MM.1S (cell line): ENCODE measurements around the gene UBN1.

Source experiments
- DNase-seq: peaks from one replicate; pipeline ENCODE4 v3.0.0-alpha.2; 2015
- H2AFZ ChIP-seq: fragments of 300-600 bp; sonication (generic); 2 replicates; pipeline ENCODE4 v1.6.0; 2016; ENCODE audit warnings: antibody characterized with exemption, low read length
- H3F3A ChIP-seq: fragments of 300-600 bp; sonication (generic); 2 replicates; pipeline ENCODE4 v1.6.1; 2016; ENCODE audit warnings: mild to moderate bottlenecking, antibody characterized with exemption, low read length, moderate library complexity, mixed read lengths; ENCODE audit not compliant: insufficient read depth
- H3K27ac ChIP-seq: fragments of 300-600 bp; sonication (generic); 2 replicates; pipeline ENCODE4 v1.5.1; 2016; ENCODE audit warnings: mild to moderate bottlenecking, low read length
- H3K27me3 ChIP-seq: fragments of 300-600 bp; sonication (generic); replicated peaks from 2 replicates; pipeline ENCODE4 v1.6.0; 2016; ENCODE audit warnings: low read length; ENCODE audit not compliant: insufficient read depth
- H3K36me3 ChIP-seq: fragments of 300-600 bp; sonication (generic); replicated peaks from 2 replicates; pipeline ENCODE4 v1.6.1; 2016; ENCODE audit warnings: mild to moderate bottlenecking, low read length, mixed read lengths; ENCODE audit not compliant: insufficient read depth
- H3K4me1 ChIP-seq: fragments of 300-600 bp; sonication (generic); 2 replicates; pipeline ENCODE4 v1.6.1; 2016; ENCODE audit warnings: low read length, mixed read lengths
- H3K4me2 ChIP-seq: fragments of 300-600 bp; sonication (generic); 2 replicates; pipeline ENCODE4 v1.6.0; 2016; ENCODE audit warnings: low read depth, low read length
- H3K4me3 ChIP-seq: fragments of 300-600 bp; sonication (generic); 2 replicates; pipeline ENCODE4 v1.5.1; 2016; ENCODE audit warnings: low read length, mixed read lengths
- H3K79me2 ChIP-seq: fragments of 300-600 bp; sonication (generic); 2 replicates; pipeline ENCODE4 v1.6.1; 2016; ENCODE audit warnings: mixed run types, low read length, mixed read lengths
- H3K9ac ChIP-seq: fragments of 300-600 bp; sonication (generic); 2 replicates; pipeline ENCODE4 v1.6.1; 2016; ENCODE audit warnings: low read length, mixed read lengths
- H3K9me2 ChIP-seq: fragments of 300-600 bp; sonication (generic); replicated peaks from 2 replicates; pipeline ENCODE4 v1.6.1; 2016; ENCODE audit warnings: mild to moderate bottlenecking, low read length, mixed read lengths; ENCODE audit not compliant: insufficient read depth
- H3K9me3 ChIP-seq: fragments of 300-600 bp; sonication (generic); replicated peaks from 2 replicates; pipeline ENCODE4 v1.6.1; 2016; ENCODE audit warnings: mild to moderate bottlenecking, low read length, mixed read lengths; ENCODE audit not compliant: insufficient read depth
- H4K20me1 ChIP-seq: fragments of 300-600 bp; sonication (generic); 2 replicates; pipeline ENCODE4 v1.6.1; 2016; ENCODE audit warnings: mild to moderate bottlenecking, low read length, moderate library complexity, mixed read lengths; ENCODE audit not compliant: insufficient read depth
- EZH2 ChIP-seq: fragments of 300-600 bp; sonication (generic); optimal IDR thresholded peaks from 2 replicates; pipeline ENCODE3; 2017; ENCODE audit warnings: low read depth, mild to moderate bottlenecking, antibody characterized with exemption, low read length, mixed read lengths
- EZH2phosphoT487 ChIP-seq: fragments of 300-600 bp; sonication (generic); IDR thresholded peaks from 2 replicates; pipeline ENCODE4 v1.6.1; 2018; ENCODE audit warnings: antibody characterized with exemption, low read length
- TF ChIP-seq, protein P1 (sequence below): fragments of 300-600 bp; sonication (generic); IDR thresholded peaks from 2 replicates; pipeline ENCODE4 v1.5.1; 2016; ENCODE audit warnings: antibody characterized with exemption, low read length, mixed read lengths

UBN1 gene, protein sequence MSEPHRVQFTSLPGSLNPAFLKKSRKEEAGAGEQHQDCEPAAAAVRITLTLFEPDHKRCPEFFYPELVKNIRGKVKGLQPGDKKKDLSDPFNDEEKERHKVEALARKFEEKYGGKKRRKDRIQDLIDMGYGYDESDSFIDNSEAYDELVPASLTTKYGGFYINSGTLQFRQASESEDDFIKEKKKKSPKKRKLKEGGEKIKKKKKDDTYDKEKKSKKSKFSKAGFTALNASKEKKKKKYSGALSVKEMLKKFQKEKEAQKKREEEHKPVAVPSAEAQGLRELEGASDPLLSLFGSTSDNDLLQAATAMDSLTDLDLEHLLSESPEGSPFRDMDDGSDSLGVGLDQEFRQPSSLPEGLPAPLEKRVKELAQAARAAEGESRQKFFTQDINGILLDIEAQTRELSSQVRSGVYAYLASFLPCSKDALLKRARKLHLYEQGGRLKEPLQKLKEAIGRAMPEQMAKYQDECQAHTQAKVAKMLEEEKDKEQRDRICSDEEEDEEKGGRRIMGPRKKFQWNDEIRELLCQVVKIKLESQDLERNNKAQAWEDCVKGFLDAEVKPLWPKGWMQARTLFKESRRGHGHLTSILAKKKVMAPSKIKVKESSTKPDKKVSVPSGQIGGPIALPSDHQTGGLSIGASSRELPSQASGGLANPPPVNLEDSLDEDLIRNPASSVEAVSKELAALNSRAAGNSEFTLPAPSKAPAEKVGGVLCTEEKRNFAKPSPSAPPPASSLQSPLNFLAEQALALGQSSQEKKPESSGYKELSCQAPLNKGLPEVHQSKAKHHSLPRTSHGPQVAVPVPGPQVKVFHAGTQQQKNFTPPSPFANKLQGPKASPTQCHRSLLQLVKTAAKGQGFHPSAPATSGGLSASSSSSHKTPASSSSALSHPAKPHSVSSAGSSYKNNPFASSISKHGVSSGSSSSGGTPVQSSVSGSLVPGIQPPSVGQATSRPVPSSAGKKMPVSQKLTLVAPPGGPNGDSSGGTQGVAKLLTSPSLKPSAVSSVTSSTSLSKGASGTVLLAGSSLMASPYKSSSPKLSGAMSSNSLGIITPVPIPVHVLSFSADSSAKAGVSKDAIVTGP (N-terminal part only)

GRCh38 chr16:4846901-4847773, at the start of gene UBN1, which contains the start of gene GLYR1:
TSS of gene UBN1 (plus strand) at chr16:4847481. CDS start at chr16:4852918, 5,437 bp downstream.
TSS of gene GLYR1 (minus strand) at chr16:4847288. CDS start at chr16:4847265, 23 bp downstream.
- DNase-seq, result peak; percentile 98
- Histone ChIP-seq H3K9me2 (no peaks in the 10 kb centered on the region), H3K9me3 (no peaks in the 10 kb centered on the region), H3K79me2 (peaks cover 82% of the 10 kb centered on the region), H4K20me1 (peaks cover 10% of the 10 kb centered on the region; the same call in 1 of the 2 replicates), H3K4me3 (peak within 1 kb of the TSS; percentile 96), H3K4me2 (peak within 1 kb of the TSS; percentile 92), H3K4me1 (peaks cover 12% of the 10 kb centered on the region), H3K9ac (peak within 1 kb of the TSS; percentile 97), H3K27me3 (no peaks in the 10 kb centered on the region), H3F3A (peaks cover 14% of the 10 kb centered on the region), H2AFZ (peak within 1 kb of the TSS; percentile 81), H3K36me3 (peaks cover 5% of the 10 kb centered on the region; the same call in 1 of the 2 replicates), H3K27ac (peak within 1 kb of the TSS; percentile 75)
- TF ChIP-seq EZH2 (no peak), EZH2phosphoT487 (no peak)
- TF ChIP-seq, protein P1, sequence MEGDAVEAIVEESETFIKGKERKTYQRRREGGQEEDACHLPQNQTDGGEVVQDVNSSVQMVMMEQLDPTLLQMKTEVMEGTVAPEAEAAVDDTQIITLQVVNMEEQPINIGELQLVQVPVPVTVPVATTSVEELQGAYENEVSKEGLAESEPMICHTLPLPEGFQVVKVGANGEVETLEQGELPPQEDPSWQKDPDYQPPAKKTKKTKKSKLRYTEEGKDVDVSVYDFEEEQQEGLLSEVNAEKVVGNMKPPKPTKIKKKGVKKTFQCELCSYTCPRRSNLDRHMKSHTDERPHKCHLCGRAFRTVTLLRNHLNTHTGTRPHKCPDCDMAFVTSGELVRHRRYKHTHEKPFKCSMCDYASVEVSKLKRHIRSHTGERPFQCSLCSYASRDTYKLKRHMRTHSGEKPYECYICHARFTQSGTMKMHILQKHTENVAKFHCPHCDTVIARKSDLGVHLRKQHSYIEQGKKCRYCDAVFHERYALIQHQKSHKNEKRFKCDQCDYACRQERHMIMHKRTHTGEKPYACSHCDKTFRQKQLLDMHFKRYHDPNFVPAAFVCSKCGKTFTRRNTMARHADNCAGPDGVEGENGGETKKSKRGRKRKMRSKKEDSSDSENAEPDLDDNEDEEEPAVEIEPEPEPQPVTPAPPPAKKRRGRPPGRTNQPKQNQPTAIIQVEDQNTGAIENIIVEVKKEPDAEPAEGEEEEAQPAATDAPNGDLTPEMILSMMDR, result no peak

GRCh38 chr16:4797805-4798252, 49.5 kb upstream of the UBN1 start:
- H3K9ac ChIP-seq, result no peak overlapping the region
- no peak overlapping the region for H3K4me2 ChIP-seq

More at GRCh38 chr16:4797805-4798252, 49.5 kb upstream of the UBN1 start:
- H3K27me3 ChIP-seq, result no peaks in the 10 kb centered on the region
- TF ChIP-seq, protein P1, result no peak
- no peak for TF ChIP-seq EZH2
- TF ChIP-seq EZH2phosphoT487, result no peak
- no peaks in the 10 kb centered on the region for H3K9me3 ChIP-seq
- no peaks in the 10 kb centered on the region for H4K20me1 ChIP-seq
- peaks cover 8% of the 10 kb centered on the region for H3F3A ChIP-seq
- H3K9me2 ChIP-seq, result no peaks in the 10 kb centered on the region
- H3K36me3 ChIP-seq, result no peaks in the 10 kb centered on the region
- no peaks in the 10 kb centered on the region for H3K79me2 ChIP-seq
- H3K4me1 ChIP-seq, result 0 out of 2 replicates have a peak, but pooled peaks cover 3% of the 10 kb centered on the region
- no peak overlapping the region for H2AFZ ChIP-seq
- no peak overlapping the region for H3K4me3 ChIP-seq
- no peak overlapping the region for H3K27ac ChIP-seq
- DNase-seq, result no peak
